Loucy (cell line): ENCODE results near the gene MPDZ.

Experiments used
- H2AFZ ChIP-seq: fragments of 200-600 bp; sonication (generic); 2 replicates; pipeline ENCODE4 v1.6.0; 2016; ENCODE audit warnings: antibody characterized with exemption, mild to moderate bottlenecking, low read length, moderate library complexity
- H3F3A ChIP-seq: fragments of 200-600 bp; 2 replicates; pipeline ENCODE4 v1.6.0; 2016; ENCODE audit warnings: antibody characterized with exemption, low read depth, mild to moderate bottlenecking
- H3K27me3 ChIP-seq: fragments of 200-600 bp; sonication (generic); 2 replicates; pipeline ENCODE4 v1.6.1; 2014; ENCODE audit warnings: low read length, mild to moderate bottlenecking; ENCODE audit not compliant: insufficient read depth, poor library complexity, severe bottlenecking
- H3K36me3 ChIP-seq: fragments of 200-600 bp; sonication (generic); 2 replicates; pipeline ENCODE4 v1.6.1; 2016; ENCODE audit warnings: low read length; ENCODE audit not compliant: insufficient read depth
- H3K4me1 ChIP-seq: fragments of 200-600 bp; sonication (generic); 2 replicates; pipeline ENCODE4 v1.5.1; 2014; ENCODE audit warnings: low read length, mild to moderate bottlenecking; ENCODE audit not compliant: insufficient read depth, poor library complexity, severe bottlenecking
- H3K4me2 ChIP-seq: fragments of 200-600 bp; sonication (generic); 2 replicates; pipeline ENCODE4 v1.6.0; 2014; ENCODE audit warnings: antibody characterized with exemption, low read length, low read depth, mild to moderate bottlenecking; ENCODE audit not compliant: poor library complexity, severe bottlenecking
- H3K4me3 ChIP-seq: fragments of 200-600 bp; sonication (generic); 2 replicates; pipeline ENCODE4 v1.5.1; 2014; ENCODE audit warnings: low read length, mild to moderate bottlenecking, mixed read lengths; ENCODE audit not compliant: poor library complexity, severe bottlenecking
- H3K79me2 ChIP-seq: fragments of 200-600 bp; sonication (generic); 2 replicates; pipeline ENCODE4 v1.6.1; 2014; ENCODE audit warnings: low read length; ENCODE audit not compliant: insufficient read depth
- H3K9ac ChIP-seq: fragments of 200-600 bp; sonication (generic); 2 replicates; pipeline ENCODE4 v1.6.0; 2014; ENCODE audit warnings: mild to moderate bottlenecking, low read depth, low read length, moderate library complexity; ENCODE audit not compliant: poor library complexity, severe bottlenecking
- H3K9me2 ChIP-seq: fragments of 200-600 bp; sonication (generic); replicated peaks from 2 replicates; pipeline ENCODE4 v1.6.1; 2016; ENCODE audit warnings: low read depth, low read length, mixed read lengths
- H3K9me3 ChIP-seq: fragments of 200-600 bp; sonication (generic); 2 replicates; pipeline ENCODE4 v1.6.1; 2014; ENCODE audit warnings: mild to moderate bottlenecking, antibody characterized with exemption, low read length, low read depth; ENCODE audit not compliant: insufficient read depth
- H4K20me1 ChIP-seq: fragments of 200-600 bp; sonication (generic); 2 replicates; pipeline ENCODE4 v1.6.0; 2014; ENCODE audit warnings: antibody characterized with exemption, low read length, mild to moderate bottlenecking; ENCODE audit not compliant: insufficient read depth, poor library complexity, severe bottlenecking
- EZH2phosphoT487 ChIP-seq: fragments of 200-600 bp; IDR thresholded peaks from 2 replicates; pipeline ENCODE4 v1.6.1; 2018; ENCODE audit warnings: antibody characterized with exemption, mild to moderate bottlenecking, moderate library complexity, borderline replicate concordance
- TF ChIP-seq, protein P1 (sequence below): fragments of 200-600 bp; sonication (generic); conservative IDR thresholded peaks from 2 replicates; pipeline ENCODE4 v1.5.1; 2014; ENCODE audit warnings: mild to moderate bottlenecking, antibody characterized with exemption, low read length

MPDZ gene

DNA sequence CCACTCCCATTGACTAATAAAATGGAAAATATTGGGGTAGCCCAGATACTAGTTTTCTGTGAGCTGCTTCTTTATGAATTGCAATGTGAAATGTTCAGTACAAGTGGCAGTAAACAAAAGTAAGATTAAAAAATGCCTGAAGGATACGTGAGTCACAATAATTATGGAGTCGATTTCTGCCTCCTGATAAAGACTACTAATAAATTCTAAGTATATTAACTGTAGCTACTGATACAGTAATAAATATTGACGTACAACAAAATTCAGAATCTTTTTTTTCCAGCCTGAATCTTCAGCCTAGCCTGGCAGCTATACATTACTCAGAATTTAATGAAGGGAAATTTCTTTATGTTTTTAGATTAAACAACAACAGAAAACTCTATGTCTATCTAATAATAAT, 218.1 kb downstream of the MPDZ start:
- H3F3A ChIP-seq: no peaks in the 10 kb centered on the region
- H2AFZ ChIP-seq: no peak overlapping the region
- no peaks in the 10 kb centered on the region for H3K36me3 ChIP-seq
- H3K4me1 ChIP-seq: no peaks in the 10 kb centered on the region
- no peaks in the 10 kb centered on the region for H3K9me3 ChIP-seq
- no peaks in the 10 kb centered on the region for H3K79me2 ChIP-seq
- H4K20me1 ChIP-seq: no peaks in the 10 kb centered on the region
- TF ChIP-seq EZH2phosphoT487: no peak
- TF ChIP-seq, protein P1, sequence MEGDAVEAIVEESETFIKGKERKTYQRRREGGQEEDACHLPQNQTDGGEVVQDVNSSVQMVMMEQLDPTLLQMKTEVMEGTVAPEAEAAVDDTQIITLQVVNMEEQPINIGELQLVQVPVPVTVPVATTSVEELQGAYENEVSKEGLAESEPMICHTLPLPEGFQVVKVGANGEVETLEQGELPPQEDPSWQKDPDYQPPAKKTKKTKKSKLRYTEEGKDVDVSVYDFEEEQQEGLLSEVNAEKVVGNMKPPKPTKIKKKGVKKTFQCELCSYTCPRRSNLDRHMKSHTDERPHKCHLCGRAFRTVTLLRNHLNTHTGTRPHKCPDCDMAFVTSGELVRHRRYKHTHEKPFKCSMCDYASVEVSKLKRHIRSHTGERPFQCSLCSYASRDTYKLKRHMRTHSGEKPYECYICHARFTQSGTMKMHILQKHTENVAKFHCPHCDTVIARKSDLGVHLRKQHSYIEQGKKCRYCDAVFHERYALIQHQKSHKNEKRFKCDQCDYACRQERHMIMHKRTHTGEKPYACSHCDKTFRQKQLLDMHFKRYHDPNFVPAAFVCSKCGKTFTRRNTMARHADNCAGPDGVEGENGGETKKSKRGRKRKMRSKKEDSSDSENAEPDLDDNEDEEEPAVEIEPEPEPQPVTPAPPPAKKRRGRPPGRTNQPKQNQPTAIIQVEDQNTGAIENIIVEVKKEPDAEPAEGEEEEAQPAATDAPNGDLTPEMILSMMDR: no peak
- no peak overlapping the region for H3K4me2 ChIP-seq
- no peaks in the 10 kb centered on the region for H3K9me2 ChIP-seq
- no peak overlapping the region for H3K4me3 ChIP-seq
- H3K27me3 ChIP-seq: no peaks in the 10 kb centered on the region
- no peak overlapping the region for H3K9ac ChIP-seq
